Measurements from ENCODE around the gene PLIN3. TPM values are rescaled to one million over a fixed set of nuclear protein-coding genes. Genes with fewer than 3 reads are reported as not detected.

Gene PLIN3
- total RNA-seq, 2 experiments from 2014 or later, result 81.3 to 115 TPM

GRCh38 chr19:4801085-4801619 is 66.3 kb downstream of the PLIN3 start:
- ChIA-PET CTCF (ENCODE audit: unreplicated experiment) (no interaction called here), POLR2A (interaction anchor here (0.7 kb wide), 1 partner anchor 39 kb away, joined by 4 read pairs; no protein-coding TSS in a partner anchor)
- peaks cover 20% of the 10 kb centered on the region for H3K36me3 ChIP-seq (ENCODE audit: insufficient read depth, low read length)
- no peaks in the 10 kb centered on the region for H3K9me3 ChIP-seq (ENCODE audit: low read length)
- H3K4me3 ChIP-seq (ENCODE audit: low read depth, low read length, poor library complexity, severe bottlenecking), result no peak overlapping the region
- no peaks in the 10 kb centered on the region for H3K9me2 ChIP-seq (ENCODE audit: insufficient read depth, low read length)
- no TSS peak for BruUV-seq (replicated peaks)
- TF ChIP-seq EZH2phosphoT487 (IDR thresholded peaks at IDR 0.05; ENCODE audit: borderline replicate concordance, low read depth, low read length) (no peak), CTCF (conservative IDR thresholded peaks at IDR 0.05; ENCODE audit: low read length) (no peak)
- intact Hi-C loops (cut with micrococcal nuclease; ENCODE audit: unreplicated experiment), result no loop called here
- no peak overlapping the region for H2AFZ ChIP-seq (ENCODE audit: low read length)
- peaks cover 9% of the 10 kb centered on the region; the same call in 1 of the 2 replicates for H3K79me2 ChIP-seq (ENCODE audit: insufficient read depth, low read depth, low read length)
- H3K4me1 ChIP-seq (ENCODE audit: insufficient read depth, low read length, poor library complexity, severe bottlenecking), result no peaks in the 10 kb centered on the region
- H3K4me2 ChIP-seq (ENCODE audit: low read length), result no peak overlapping the region
- no peak for DNase-seq (ENCODE audit: low spot score)
- no peak overlapping the region for H3K27ac ChIP-seq (ENCODE audit: low read depth, low read length, poor library complexity, severe bottlenecking)
- H4K20me1 ChIP-seq (ENCODE audit: insufficient read depth, low read length), result no peaks in the 10 kb centered on the region

- no peak for DNase-seq (ENCODE audit: low spot score)
- Histone ChIP-seq H3K4me2 (ENCODE audit: low read length) (no peak overlapping the region), H3K9me2 (ENCODE audit: insufficient read depth, low read length) (no peaks in the 10 kb centered on the region), H3K4me1 (ENCODE audit: insufficient read depth, low read length, poor library complexity, severe bottlenecking) (no peaks in the 10 kb centered on the region), H2AFZ (ENCODE audit: low read length) (no peak overlapping the region), H4K20me1 (ENCODE audit: insufficient read depth, low read length) (no peaks in the 10 kb centered on the region), H3K36me3 (ENCODE audit: insufficient read depth, low read length) (peaks cover 24% of the 10 kb centered on the region), H3K9me3 (ENCODE audit: low read length) (no peaks in the 10 kb centered on the region), H3K27ac (ENCODE audit: low read depth, low read length, poor library complexity, severe bottlenecking) (no peak overlapping the region), H3K79me2 (ENCODE audit: insufficient read depth, low read depth, low read length) (peaks cover 14% of the 10 kb centered on the region; the same call in 1 of the 2 replicates), H3K4me3 (ENCODE audit: low read depth, low read length, poor library complexity, severe bottlenecking) (no peak overlapping the region)
- ChIA-PET CTCF (ENCODE audit: unreplicated experiment) (no interaction called here), POLR2A (interaction anchor here (0.7 kb wide), 1 partner anchor 40 kb away, joined by 4 read pairs; no protein-coding TSS in a partner anchor)
- no TSS peak for BruUV-seq (replicated peaks)
- intact Hi-C loops (cut with micrococcal nuclease; ENCODE audit: unreplicated experiment), result no loop called here
- TF ChIP-seq CTCF (conservative IDR thresholded peaks at IDR 0.05; ENCODE audit: low read length) (no peak), EZH2phosphoT487 (IDR thresholded peaks at IDR 0.05; ENCODE audit: borderline replicate concordance, low read depth, low read length) (no peak)
Observed at GRCh38 chr19:4800591-4801081, 66.8 kb downstream of the PLIN3 start.

- intact Hi-C loops (cut with micrococcal nuclease; ENCODE audit: unreplicated experiment), result loop anchor here (10.0 kb wide), 1 partner anchor 391 kb away; the partner anchor contains the start of genes CHAF1A and SH3GL1
- Histone ChIP-seq H3K4me1 (ENCODE audit: insufficient read depth, low read length, poor library complexity, severe bottlenecking) (peaks cover 34% of the 10 kb centered on the region), H2AFZ (ENCODE audit: low read length) (no peak overlapping the region), H4K20me1 (ENCODE audit: insufficient read depth, low read length) (no peaks in the 10 kb centered on the region), H3K79me2 (ENCODE audit: insufficient read depth, low read depth, low read length) (peaks cover 52% of the 10 kb centered on the region), H3K4me2 (ENCODE audit: low read length) (peak overlapping the region; percentile 47), H3K4me3 (ENCODE audit: low read depth, low read length, poor library complexity, severe bottlenecking) (peak overlapping the region; percentile 18), H3K9me2 (ENCODE audit: insufficient read depth, low read length) (no peaks in the 10 kb centered on the region), H3K27ac (ENCODE audit: low read depth, low read length, poor library complexity, severe bottlenecking) (no peak overlapping the region), H3K9me3 (ENCODE audit: low read length) (no peaks in the 10 kb centered on the region), H3K36me3 (ENCODE audit: insufficient read depth, low read length) (peaks cover 53% of the 10 kb centered on the region)
- no TSS peak for BruUV-seq (replicated peaks)
- CTCF ChIA-PET (ENCODE audit: unreplicated experiment), result no interaction called here
- TF ChIP-seq CTCF (conservative IDR thresholded peaks at IDR 0.05; ENCODE audit: low read length), result no peak
- no peak for TF ChIP-seq EZH2phosphoT487 (IDR thresholded peaks at IDR 0.05; ENCODE audit: borderline replicate concordance, low read depth, low read length)
- no peak for DNase-seq (ENCODE audit: low spot score)
- POLR2A ChIA-PET, result interaction anchor here (0.6 kb wide), 2 partner anchors 27 to 52 kb away, joined by 3 to 7 read pairs; no protein-coding TSS in a partner anchor
Observed at GRCh38 chr19:4795400-4795799, 72.1 kb downstream of the PLIN3 start.
